Measurements from ENCODE around the gene CAVIN4.

Gene CAVIN4

DNA sequence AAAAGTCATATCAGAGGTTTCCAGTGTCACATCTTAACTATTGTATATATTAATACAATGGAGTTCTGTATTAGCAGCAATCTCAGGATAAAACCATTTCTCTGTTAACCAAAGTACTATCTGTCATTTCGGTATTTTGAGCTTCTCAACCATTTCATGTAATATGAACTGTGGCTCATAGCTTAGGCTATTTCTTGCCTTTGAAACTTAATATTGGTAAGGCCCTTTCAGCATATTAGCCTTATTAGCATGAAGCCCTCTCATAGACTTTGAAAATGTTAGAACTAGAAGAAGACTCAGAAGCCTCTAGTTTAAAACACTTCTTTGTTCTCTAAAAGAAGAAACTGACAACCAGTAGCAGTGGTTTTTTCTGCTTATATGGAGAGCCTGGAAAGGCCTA is 731 bp downstream of the CAVIN4 start:
- no peak overlapping the region for H3K4me3 ChIP-seq (ENCODE audit: low read depth, low read length)

DNA sequence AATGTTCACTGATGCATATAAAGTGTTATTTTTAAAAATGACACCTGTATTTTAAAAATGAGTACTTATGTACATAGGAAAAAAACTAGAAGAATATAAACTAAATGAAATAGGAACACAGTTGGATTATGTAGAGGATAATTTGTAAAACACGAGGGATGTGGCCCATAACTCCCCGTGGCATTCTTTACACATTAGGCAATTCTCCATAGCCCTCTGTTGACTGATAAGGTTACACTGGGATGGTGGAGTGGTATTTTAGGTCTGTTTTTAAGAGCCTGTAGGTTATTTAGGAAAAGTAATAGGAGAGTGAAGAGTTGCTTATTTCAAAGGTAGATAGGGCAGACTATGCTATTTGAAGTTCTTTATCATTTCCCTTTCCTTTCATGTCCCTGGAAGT is 1.8 kb downstream of the CAVIN4 start:
- in situ Hi-C loops (cut with HindIII; ENCODE audit: low sequenced_read_pairs), result loop anchor here (10.0 to 25.0 kb wide), 2 partner anchors 267 to 525 kb away; no protein-coding TSS in a partner anchor
- DNase-seq (ENCODE audit: low read depth), result no peak
- TF ChIP-seq, protein P1, sequence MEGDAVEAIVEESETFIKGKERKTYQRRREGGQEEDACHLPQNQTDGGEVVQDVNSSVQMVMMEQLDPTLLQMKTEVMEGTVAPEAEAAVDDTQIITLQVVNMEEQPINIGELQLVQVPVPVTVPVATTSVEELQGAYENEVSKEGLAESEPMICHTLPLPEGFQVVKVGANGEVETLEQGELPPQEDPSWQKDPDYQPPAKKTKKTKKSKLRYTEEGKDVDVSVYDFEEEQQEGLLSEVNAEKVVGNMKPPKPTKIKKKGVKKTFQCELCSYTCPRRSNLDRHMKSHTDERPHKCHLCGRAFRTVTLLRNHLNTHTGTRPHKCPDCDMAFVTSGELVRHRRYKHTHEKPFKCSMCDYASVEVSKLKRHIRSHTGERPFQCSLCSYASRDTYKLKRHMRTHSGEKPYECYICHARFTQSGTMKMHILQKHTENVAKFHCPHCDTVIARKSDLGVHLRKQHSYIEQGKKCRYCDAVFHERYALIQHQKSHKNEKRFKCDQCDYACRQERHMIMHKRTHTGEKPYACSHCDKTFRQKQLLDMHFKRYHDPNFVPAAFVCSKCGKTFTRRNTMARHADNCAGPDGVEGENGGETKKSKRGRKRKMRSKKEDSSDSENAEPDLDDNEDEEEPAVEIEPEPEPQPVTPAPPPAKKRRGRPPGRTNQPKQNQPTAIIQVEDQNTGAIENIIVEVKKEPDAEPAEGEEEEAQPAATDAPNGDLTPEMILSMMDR (IDR thresholded peaks at IDR 0.05; ENCODE audit: low read depth, low read length, missing control alignments), result no peak
- no peak overlapping the region for H3K4me3 ChIP-seq (ENCODE audit: low read depth, low read length)

More for the DNA sequence above, 731 bp downstream of the CAVIN4 start:
- in situ Hi-C loops (cut with HindIII; ENCODE audit: low sequenced_read_pairs), result loop anchor here (25.0 kb wide), 1 partner anchor 266 kb away; no protein-coding TSS in a partner anchor
- TF ChIP-seq, protein P1 (IDR thresholded peaks at IDR 0.05; ENCODE audit: low read depth, low read length, missing control alignments), result no peak
- no peak for DNase-seq (ENCODE audit: low read depth)

DNA sequence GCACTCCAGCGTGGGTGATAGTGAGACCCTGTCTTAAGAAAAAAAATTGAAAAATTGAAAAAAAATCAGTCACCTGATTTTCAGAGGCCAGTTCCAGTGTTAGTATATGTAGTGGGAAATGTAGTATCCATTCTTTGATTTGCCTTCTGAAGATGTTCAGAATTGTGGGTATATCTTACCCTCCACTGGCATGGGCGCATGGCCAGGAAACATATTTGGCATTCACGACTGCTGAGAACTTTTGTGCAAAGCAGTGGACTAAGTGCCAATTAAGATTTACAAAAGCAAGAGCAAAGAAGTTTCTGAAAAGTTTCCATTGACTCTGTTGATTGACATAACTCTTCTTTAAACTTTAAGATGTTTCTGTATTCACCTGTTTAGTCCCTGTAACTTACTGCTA is 2.4 kb downstream of the CAVIN4 start:
- no peak overlapping the region for H3K4me3 ChIP-seq (ENCODE audit: low read depth, low read length)
- in situ Hi-C loops (cut with HindIII; ENCODE audit: low sequenced_read_pairs), result loop anchor here (10.0 to 25.0 kb wide), 2 partner anchors 268 to 525 kb away; no protein-coding TSS in a partner anchor
- no peak for DNase-seq (ENCODE audit: low read depth)
- TF ChIP-seq, protein P1 (IDR thresholded peaks at IDR 0.05; ENCODE audit: low read depth, low read length, missing control alignments), result no peak

DNA sequence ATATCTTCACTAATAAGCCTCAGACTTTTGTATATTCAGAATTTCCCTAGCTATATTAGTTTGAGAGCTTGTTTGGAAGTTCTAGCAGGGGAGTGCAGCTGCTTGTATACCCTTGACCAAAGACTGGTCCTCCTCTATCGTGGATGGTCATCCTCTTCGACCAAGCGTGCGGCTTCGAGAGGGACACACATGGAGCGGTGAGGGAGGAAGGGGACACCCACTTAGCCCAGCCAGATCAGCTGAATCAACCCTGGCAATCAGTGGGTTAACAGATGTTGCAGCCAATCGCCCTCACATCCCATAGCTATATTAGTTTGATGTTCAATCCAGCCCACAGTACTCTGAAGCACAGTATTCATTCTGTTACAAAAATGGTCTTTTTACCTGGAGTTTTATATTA is 3.2 kb downstream of the CAVIN4 start:
- in situ Hi-C loops (cut with HindIII; ENCODE audit: low sequenced_read_pairs), result loop anchor here (10.0 to 25.0 kb wide), 2 partner anchors 269 to 526 kb away; no protein-coding TSS in a partner anchor
- H3K4me3 ChIP-seq (ENCODE audit: low read depth, low read length), result no peak overlapping the region
- TF ChIP-seq, protein P1 (IDR thresholded peaks at IDR 0.05; ENCODE audit: low read depth, low read length, missing control alignments), result no peak
- no peak for DNase-seq (ENCODE audit: low read depth)

DNA sequence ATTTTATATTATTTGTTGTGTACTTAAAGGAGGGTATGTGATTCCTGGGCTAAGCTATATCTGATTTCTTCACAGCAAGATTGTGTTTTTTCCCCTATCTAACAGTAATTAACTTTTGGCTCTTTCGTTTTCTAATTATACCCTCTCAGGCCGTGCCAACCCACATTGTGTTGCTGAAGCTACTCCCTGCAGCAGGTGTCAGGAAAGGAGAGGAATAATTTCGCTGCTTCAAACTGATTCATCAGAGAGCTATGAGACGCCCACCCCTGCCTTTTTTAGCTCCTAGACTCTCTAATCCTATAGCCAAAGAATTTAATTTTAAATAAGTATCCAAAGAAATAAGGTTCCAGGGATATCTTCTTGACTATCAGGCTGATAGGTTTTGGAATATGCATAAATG is 3.8 kb downstream of the CAVIN4 start:
- in situ Hi-C loops (cut with HindIII; ENCODE audit: low sequenced_read_pairs), result loop anchor here (10.0 to 25.0 kb wide), 2 partner anchors 269 to 527 kb away; no protein-coding TSS in a partner anchor

DNA sequence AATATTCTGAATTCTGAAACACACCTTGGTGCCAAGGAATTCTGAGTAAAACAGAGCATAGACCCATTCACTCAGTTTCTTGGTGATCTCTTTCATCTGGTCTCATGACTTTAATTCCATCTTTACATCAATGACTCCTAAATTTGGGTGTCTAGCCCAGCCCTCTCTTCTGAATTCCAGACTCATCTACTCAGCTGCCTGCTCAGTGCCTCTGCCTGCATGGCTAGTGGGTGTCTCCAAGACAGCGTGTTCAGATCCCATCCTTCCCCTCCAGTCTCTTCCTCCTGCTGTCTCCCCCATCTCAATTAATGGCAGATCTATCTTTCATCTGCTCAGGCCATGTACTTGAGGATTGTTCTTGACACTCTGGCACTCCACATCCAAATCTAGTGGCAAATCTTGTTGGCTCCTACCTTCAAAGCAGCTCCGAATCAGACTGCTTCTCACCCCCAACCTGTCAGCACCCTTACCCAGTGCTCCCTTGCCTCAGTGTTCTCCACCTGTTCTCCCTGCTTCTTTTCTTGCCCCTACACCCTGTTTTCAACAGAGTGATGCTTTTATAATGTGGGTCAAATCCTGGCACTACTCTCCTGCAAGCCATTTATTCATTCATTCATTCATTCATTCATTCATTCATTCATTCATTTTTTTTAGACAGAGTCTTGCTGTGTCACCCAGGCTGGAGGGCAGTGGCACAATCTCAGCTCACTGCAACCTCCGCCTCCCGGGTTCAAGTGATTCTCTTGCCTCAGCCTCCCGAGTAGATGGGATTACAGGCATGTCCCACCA is 5.3 kb downstream of the CAVIN4 start:
- no peak overlapping the region for H3K4me3 ChIP-seq (ENCODE audit: low read depth, low read length)
- TF ChIP-seq, protein P1 (IDR thresholded peaks at IDR 0.05; ENCODE audit: low read depth, low read length, missing control alignments), result no peak
- DNase-seq (ENCODE audit: low read depth), result no peak
- in situ Hi-C loops (cut with HindIII; ENCODE audit: low sequenced_read_pairs), result loop anchor here (10.0 to 25.0 kb wide), 2 partner anchors 271 to 528 kb away; no protein-coding TSS in a partner anchor

More for the DNA sequence above, 3.8 kb downstream of the CAVIN4 start:
- no peak overlapping the region for H3K4me3 ChIP-seq (ENCODE audit: low read depth, low read length)
- DNase-seq (ENCODE audit: low read depth), result no peak
- TF ChIP-seq, protein P1 (IDR thresholded peaks at IDR 0.05; ENCODE audit: low read depth, low read length, missing control alignments), result no peak
